Measurements from ENCODE around the gene HMOX2.
A peak's percentile ranks its signal among the peaks of the same experiment; 100 is the strongest.

Gene HMOX2, protein sequence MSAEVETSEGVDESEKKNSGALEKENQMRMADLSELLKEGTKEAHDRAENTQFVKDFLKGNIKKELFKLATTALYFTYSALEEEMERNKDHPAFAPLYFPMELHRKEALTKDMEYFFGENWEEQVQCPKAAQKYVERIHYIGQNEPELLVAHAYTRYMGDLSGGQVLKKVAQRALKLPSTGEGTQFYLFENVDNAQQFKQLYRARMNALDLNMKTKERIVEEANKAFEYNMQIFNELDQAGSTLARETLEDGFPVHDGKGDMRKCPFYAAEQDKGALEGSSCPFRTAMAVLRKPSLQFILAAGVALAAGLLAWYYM

DNA sequence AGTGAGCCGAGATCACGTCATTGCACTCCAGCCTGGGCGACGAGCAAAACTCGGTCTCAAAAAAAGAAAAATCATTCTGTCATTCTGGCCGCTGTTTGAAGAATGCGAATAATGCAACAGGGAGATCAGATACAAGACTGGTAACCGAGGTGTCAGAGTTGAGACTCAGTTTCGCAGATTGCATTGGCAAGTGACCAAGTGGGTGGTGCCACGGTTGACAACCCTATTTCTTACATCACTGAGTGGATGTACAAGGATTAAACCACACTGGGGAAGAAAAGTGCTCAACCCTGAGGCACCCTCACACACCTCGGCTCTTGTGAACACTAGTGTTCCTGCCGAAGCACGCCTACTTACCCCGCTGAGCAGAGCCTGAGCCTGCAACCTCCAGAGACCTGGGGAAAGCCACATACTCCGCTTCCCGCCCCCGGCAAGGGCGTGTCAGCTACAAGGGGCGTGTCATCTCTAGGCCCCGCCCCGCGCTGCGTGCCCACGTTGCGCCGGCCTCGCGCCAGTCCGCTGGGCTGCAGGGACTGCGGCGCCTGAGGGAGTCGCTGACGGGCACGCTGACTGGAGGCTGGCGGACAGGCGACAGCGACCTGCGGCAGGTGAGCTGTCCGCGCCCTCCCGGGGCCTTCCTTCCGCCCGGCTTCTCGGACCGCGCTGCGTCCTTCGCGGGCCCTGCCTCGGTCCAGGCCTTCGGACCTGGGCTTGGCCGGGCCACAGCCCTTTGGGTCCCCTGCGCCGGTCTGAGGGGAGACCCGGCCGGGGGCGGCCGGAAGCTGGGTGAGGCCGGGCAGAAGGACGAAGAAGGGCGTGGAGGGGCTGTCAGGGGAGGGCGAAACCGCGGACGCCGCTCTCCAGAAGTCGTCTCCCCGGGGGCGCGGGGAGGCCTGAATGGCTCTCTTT, at the start of gene HMOX2:
Gene HMOX2, plus strand, starts transcription at position 519 of the 909 bp plus-strand sequence. CDS start 29,127 bp downstream, outside the sequence.
- DNase-seq, result peak; percentile 80

DNA sequence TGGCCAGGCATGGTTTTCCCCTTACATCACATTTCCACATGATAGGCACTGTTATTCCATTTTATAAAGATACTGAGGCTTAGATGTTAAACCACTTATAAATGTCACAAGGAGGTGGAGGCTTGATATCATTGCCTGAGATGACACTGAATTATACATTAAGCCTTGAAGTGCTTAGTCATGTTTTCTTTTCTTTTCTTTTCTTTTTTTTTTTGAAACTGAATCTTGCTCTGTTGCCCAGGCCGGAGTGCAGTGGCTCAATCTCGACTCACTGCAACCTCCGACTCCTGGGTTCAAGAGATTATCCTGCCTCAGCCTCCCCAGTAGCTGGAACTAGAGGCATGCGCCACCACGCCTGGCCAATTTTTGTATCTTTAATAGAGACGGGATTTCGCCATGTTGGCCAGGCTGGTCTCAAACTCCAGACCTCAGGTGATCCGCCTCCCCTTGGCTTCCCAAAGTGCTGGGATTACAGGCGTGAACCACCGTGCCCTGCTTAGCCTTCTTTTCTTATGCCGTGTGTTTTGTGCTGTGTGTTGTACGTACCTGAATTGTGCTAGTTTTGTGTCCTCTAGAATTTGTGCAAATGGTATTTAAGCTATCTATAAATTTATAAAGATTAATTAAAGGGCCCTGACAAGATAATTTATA, 49.4 kb upstream of the HMOX2 start:
- no peak for DNase-seq

DNA sequence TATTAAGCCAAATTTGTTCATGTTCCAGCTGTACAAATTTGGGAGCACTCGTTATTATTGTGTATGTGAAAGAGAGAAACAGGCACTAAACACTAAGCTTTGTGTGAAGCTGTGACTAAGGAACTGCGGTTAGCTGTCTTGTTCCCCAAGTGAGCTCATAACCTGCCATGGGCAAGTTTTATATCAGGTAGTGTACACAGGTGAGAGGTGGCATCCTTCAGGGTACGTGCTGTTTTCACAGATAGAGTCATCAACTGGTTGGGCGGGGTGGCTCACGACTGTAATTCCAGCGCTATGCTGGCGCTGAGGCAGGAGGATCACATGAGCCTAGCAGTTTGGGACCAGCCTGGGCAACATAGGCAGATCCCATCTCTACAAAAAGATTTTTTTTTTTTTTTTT, 47.7 kb upstream of the HMOX2 start:
- DNase-seq, result no peak

DNA sequence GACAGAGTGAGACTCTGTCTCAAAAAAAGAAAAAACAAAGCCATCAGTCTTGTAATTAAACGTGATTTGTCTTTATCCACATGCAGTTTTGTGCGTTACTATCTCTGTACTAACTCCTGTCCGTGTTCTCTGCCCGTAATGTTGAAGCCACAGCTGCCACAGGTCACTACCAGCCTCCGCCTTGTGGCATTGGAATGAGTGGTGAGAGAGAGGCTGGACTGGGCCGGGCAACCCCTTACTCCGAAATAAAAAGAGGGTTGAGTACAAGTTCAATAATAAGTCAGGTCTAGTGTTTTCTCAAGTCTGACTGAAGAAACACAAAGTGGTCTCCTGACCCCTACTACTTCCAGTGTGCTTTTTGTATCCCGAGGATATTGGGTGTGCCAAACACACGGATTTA, 45.2 kb upstream of the HMOX2 start:
- no peak for DNase-seq

DNA sequence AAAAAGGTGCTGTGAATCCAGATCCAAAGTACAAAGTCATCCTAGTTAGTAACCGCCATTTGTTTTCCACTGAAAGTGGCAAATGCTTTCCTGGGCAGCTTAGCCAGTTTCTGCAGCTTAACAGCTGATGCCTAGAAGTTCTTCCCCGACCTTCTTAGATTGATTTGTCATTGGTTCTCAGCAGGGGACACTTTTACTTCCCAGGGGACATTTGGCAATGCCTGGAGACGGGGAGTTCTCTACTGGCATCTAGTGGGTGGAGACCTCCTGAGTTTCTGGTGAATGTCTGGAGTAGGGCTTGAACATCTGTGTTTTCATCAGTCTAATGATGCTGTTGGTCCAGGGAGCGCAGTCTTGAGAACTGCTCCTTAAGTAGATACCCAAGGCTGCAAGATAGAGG, 43.0 kb upstream of the HMOX2 start:
- no peak for DNase-seq

DNA sequence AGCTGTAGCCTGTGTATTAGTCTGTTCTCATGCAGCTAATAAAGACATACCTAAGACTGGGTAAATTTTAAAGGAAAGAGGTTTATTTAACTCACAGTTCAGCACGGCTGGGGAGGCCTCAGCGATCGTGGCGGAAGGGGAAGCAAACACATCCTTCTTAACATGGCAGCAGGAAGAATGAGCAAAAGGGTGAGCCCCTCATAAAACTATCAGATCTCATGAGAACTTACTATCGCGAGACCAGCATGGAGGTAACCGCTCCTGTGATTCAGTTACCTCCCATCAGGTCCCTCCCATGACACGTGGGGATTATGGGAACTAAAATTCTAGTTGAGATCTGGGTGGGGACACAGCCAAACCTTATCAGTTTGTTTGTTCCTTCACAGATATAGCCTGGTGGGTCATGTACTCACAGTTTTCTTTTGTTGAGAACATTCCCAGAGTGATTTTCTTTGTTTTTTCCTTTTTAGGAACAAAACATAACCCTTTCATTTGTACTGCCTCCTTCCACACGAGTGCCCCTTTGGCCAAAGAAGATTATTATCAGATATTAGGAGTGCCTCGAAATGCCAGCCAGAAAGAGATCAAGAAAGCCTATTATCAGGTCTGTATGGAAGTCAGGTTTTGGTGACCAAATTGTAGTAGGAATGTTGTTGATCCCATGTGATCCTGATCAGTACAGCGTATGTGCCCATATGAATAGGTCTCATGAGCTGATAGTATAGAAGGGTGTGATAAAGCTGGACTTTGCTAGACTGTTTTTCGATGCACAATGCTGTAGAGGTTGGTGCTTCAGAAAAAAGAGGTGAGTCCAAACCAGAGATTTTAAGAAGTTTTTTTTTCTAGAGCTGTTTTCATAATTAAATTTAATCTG, 42.0 kb upstream of the HMOX2 start:
- DNase-seq, result no peak

DNA sequence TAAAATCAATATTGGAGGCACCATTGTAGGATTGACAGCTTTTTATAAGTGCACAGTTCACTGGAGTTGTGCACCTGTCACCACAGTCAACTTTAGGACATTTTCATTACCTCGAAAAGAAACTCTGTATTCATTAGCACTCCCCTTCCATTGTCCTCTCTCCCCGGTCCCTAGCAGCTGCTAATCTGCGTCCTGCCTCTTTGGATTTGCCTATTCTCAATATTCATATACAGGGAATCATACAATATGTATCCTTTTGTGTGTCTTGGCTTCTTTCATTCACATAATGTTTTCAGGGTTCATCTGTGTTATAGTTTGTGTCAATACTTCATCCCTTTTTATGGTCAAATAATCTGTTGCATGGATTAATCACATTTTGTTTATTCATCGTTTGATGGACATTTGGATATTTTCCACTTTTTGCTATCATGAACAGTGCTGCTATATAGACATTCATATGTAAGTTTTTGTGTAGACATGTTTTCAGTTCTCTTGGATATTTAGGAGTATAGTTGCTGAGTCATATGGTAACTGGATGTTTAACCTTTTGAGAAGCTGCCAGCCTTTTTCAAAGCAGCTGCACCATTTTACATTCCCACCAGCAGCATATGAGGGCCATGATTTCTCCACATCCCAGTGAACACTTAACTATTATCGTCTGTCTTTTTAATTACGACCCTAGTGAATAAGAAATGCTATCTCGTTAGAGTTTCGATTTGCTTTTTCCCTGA, 40.7 kb upstream of the HMOX2 start:
- DNase-seq, result no peak

DNA sequence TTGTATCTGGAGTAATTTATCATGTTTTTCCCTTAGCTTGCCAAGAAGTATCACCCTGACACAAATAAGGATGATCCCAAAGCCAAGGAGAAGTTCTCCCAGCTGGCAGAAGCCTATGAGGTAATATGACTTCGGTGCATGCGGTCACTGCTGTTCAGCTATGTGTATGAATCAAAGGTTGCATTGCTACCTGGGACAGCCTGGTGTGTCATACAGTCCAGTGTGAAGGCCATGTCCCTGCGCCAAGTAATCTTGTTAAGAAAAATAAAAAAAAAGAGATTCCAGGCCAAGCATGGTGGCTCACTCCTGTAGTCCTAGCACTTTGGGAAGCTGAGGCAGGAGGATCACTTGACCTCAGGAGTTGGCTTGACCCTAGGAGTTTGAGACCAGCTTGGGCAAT, 38.8 kb upstream of the HMOX2 start:
- no peak for DNase-seq

DNA sequence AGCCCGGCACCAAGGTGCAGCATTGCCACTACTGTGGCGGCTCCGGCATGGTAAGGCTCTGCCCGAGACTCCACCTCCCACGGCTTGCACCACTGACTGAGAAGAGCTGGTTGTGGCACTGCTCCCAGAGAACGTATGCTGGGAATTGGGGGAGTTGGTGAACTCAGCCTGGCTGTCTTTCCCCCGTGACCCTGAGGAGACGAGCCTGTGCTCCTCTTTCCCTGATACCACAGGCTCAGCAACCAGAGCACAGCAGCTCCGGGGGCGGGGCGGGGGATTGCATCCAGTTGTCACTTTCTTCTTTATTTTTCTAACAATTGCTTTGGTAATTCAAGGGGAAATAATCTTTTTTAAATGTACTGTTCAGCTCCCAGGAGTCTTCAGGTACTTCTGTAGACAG, 33.8 kb upstream of the HMOX2 start:
- no peak for DNase-seq

DNA sequence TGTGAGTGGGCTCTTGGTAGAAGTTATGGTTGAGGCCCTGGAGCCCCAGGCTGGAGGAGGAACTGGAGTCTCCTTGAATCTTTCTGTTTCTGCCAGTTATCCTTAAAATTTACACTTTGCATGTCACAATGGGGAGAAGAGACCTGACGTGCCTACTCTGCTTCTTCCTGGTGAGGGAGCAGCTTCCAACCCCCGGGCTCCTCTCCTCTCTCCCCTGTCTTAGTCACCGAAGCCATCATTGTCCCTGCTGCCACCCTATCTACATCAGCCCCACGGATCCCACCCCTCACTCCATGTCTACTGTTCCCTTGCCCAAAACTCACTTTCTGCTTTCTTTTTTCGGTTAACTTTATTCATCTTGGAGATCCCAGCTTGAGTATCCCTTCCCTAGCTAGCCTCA, 32.9 kb upstream of the HMOX2 start:
- DNase-seq, result no peak

DNA sequence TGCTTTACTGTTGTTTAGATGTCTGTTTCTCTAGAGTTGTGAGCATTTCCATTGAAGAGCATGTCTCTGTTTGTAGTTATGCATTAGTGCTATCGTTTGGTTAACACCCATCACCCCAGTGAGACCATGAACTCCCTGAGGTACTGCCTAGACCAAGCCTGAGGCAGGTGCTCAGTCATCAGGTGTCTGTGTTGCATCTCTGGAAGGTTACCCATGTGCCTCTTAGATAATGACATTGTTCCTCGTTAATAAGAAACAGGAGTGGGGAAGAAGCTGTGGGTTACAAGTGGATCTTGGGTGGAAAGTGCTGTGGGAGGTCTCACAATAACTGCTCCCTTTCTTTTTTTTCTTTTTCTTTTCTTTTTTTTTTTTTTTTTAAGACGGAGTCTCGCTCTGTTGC, 32.2 kb upstream of the HMOX2 start:
- no peak for DNase-seq

DNA sequence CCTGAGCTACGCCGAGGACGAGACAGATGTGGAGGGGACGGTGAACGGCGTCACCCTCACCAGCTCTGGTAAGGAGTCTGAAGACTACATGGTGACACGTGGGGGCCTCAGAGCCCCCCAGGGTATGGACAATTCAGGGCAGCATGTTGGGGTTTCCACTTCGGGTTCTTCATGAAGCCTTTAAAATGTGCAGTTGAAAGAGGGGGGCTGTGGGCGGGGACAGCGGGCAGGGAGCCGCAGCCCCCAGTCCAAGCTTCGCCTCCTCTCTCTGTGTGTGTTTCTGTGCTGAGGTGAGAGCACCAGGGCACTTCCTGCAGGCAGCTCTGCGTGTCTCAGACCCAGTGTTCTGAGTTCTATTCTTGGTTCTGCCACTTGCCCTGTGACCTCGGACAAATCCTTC, 25.8 kb upstream of the HMOX2 start:
- no peak for DNase-seq

DNA sequence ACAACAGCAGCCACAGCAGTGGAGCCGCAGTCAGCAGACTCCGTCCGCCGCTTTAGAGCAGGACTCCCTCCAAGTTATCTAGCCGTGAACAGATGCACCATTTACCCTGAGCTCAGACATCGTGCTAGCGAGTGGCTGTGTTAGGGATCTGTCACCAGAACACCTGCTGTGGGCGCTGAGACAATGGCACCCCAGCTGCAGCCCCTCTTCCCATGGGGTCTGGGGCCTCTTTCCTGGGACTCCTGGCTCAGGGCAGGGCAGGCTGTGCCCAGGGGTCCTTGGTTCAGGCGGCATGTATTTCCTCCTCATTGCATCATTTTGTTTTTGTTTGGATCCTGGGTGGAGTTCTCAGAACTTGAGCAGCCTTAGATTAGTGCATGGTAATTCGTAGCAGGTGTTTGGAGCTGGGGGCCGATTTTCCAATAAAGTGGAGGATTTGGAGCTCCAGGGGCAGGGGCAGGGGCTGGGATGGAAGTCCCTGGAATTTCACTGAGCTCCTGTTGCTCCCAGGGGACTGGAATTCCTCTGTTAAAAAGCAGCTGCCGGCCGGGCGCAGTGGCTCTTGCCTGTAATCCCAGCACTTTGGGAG, 25.2 kb upstream of the HMOX2 start:
- DNase-seq, result no peak

DNA sequence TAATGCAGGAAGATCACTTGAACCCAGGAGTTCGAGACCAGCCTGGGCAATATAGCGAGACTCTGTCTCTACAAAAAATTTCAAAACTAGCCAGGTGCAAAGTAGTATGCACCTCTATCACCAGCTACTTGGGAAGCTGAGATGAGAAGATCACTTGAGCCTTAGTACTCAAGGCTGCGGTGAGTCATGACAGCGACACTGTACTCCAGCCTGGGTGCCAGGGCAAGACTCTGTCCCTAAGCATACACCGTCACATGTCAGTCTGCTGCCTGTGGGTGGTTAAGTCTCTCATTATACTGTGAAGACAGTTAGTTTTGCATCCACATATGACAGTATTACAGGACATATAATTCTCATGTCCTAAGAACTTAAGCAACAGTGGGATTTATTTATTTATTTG, 23.5 kb upstream of the HMOX2 start:
- DNase-seq, result no peak

DNA sequence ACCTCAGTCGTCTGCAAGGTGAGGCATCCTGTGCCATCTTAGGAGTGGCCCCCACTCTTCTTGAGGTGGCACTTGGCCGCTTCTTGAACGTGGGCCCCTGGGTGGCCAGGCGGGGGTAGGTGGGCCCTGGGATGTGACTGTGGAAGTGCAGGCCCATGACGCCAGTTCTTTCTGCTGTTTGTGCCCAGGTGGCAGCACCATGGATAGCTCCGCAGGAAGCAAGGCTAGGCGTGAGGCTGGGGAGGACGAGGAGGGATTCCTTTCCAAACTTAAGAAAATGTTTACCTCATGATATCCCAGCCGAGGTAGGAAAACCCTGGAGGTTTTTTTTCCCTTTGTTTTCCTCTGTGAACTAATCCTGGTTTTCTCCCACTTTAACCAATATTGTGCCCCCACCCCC, 21.6 kb upstream of the HMOX2 start:
- no peak for DNase-seq

DNA sequence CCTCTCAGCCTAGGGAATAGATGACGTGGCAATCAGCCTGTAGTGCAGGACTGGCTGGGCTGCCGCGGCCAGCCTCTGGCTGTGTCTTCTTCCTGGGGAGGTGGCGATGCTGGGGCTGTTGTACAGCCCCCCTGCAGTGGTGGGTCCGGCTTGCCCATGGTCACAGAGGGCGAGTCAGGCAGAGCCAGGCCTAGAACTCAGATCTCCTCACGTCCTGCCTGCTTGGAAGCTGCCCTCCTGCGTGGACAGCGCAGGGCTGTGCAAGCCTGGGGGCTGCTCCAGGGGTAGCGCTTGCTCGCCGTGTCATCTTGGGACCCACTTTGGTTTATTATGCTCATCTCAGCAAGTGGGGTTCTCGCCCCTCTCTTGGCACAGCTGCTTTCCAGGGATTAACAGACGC, 21.1 kb upstream of the HMOX2 start:
- no peak for DNase-seq

DNA sequence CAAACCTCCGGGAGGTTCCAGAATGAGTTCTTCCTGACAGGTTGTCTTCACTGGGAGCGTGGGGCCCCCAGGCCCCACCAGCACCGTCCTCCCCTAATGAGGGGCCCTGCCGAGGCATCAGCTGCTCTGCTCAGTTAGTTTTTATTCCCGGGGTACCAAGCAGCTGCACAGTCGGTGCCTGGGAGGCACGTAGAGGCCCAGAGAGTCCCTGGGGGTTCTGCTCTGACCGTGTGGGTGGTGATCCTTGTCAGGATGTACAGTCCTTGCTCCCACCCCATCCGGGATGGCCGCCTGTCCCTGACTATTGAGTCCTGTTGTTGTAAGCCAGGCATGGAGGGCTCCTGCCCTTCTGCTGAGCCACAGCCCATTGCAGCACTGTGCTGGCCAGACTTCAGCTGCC, 20.2 kb upstream of the HMOX2 start:
- no peak for DNase-seq

DNA sequence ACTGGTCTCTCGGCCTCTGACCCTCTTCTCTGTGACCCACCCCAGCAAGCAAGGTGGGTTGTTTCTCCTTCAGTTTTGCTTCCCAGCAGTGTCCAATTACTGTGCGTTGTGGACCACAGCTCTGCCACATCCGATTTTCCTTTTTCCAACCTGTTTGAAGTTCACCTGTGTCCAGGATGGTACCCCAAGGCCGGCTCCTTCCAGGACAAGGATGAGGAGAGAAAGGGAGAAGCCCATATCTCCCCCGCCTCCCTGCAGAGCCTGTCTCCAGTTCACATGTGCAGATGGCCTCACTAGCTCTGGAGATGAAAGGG, 15.3 kb upstream of the HMOX2 start:
- DNase-seq, result no peak

DNA sequence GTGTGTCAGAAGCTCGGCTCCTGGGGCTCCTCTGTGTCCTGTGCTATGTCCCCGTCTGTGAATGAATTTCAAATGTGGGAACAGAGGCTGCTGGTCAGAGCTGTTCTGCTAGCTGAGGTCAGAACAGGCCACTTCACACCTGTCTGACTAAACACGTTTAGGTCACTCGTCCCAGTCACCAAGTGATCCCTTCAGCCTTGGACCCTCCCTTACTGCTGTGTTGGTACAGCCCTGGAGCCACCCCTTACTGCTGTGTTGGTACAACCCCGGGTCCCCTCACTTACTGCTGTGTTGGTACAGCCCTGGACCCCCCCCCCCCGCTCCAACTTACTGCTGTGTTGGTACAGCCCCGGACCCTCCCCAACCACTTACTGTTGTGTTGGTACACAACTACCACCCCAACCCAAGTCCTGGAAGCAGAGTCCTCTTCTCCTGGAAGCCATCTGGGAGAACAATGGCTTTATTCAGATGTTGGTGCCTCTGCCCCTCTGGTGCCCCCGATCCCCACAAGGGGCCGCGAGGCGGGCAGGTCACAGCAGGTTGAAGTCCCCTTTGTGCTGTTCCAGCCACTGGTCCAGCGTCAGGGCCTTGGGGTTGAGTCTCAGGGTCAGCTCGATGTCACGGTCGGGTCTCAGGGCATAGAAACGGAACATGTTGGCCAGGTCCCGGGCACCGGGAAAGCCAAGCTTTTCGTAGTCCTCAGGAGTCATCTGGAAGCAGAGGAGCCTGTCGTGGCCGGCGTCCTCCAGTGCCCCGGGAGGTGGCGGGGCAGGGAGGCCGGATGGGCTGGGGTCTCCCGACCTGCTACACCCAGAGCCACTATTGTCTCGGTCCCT, 14.7 kb upstream of the HMOX2 start:
- DNase-seq, result no peak

DNA sequence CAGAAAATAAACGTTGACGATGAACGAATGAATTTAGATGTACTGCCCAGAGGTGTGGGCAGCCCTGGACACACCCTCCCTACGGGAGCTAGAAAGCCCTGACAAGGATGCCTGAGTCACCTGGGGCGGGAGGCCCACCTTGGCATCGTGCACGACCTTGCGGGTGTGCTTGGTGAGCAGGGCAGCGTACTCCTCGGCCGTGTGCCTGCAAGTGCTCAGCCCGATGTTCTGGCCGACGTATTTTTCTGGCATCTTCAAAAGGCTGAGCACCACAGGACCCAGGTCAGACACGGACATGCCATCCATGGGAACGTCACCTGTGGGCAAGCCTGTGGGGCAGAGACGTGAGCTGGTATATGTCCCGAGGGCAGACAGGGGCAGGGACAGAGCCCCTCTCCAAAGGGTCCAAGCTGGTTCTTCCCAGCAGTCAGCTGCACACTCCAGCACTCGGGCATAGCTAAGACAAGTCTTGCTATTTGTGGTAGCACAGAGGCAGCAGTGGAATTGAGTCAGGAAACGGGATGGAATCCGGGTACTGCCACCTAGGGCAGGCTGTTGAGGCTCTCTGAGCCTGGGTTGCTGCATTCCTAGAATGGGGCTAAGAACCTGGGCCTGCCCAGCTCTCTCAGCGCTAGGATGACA, 12.6 kb upstream of the HMOX2 start:
- DNase-seq, result no peak
